GM23338 (cell line): Measurements from ENCODE around the gene SFXN1.

ENCODE experiments used
- CREB1 ChIP-seq: fragments of 250-450 bp; sonication (Bioruptor Pico); IDR thresholded peaks from 2 replicates; pipeline ENCODE4 v1.5.0; 2020; ENCODE audit warnings: low read depth, mild to moderate bottlenecking, moderate library complexity
- CTCF ChIP-seq, 2 experiments: fragments of 200-600 bp in 1 of 2; sonication (generic) in 1 of 2; conservative IDR thresholded peaks; 2 replicates each; pipeline versions ENCODE4 v1.5.1 to v1.6.1; 2016 to 2017; ENCODE audit warnings: antibody characterized with exemption in 2 of 2, low read depth in 2 of 2, mild to moderate bottlenecking in 2 of 2, moderate library complexity in 1 of 2
- ETS1 ChIP-seq: IDR thresholded peaks from 2 replicates; pipeline ENCODE4 v1.6.1; 2016; ENCODE audit warnings: antibody characterized with exemption
- EZH2 ChIP-seq: fragments of 200-600 bp; sonication (generic); IDR thresholded peaks from one replicate; pipeline ENCODE4 v1.8.0; 2017; ENCODE audit warnings: antibody characterized with exemption, mild to moderate bottlenecking, low read depth; ENCODE audit not compliant: unreplicated experiment
- EZH2phosphoT487 ChIP-seq: fragments of 200-600 bp; sonication (generic); IDR thresholded peaks from one replicate; pipeline ENCODE4 v1.8.1; 2018; ENCODE audit warnings: antibody characterized with exemption; ENCODE audit not compliant: unreplicated experiment
- JUNB ChIP-seq: IDR thresholded peaks from one replicate; pipeline ENCODE4 v1.6.1; 2016; ENCODE audit warnings: antibody characterized with exemption; ENCODE audit not compliant: unreplicated experiment
- NANOG ChIP-seq: IDR thresholded peaks from 2 replicates; pipeline ENCODE4 v1.6.1; 2016; ENCODE audit warnings: antibody characterized with exemption, borderline replicate concordance
- POLR2AphosphoS5 ChIP-seq: IDR thresholded peaks from 2 replicates; pipeline ENCODE4 v1.6.1; 2016; ENCODE audit warnings: antibody characterized with exemption, low read depth
- REST ChIP-seq: IDR thresholded peaks from one replicate; pipeline ENCODE4 v1.6.1; 2018; ENCODE audit warnings: antibody characterized with exemption; ENCODE audit not compliant: unreplicated experiment
- STAT1 ChIP-seq: IDR thresholded peaks from one replicate; pipeline ENCODE4 v1.6.1; 2016; ENCODE audit warnings: antibody characterized with exemption; ENCODE audit not compliant: unreplicated experiment
- ZNF114 ChIP-seq: fragments of 250-450 bp; sonication (Bioruptor Pico); IDR thresholded peaks from 2 replicates; pipeline ENCODE4 v1.5.0; 2020; ENCODE audit warnings: mild to moderate bottlenecking, moderate library complexity
- ZNF331 ChIP-seq: fragments of 250-450 bp; sonication (Bioruptor Pico); IDR thresholded peaks from 2 replicates; pipeline ENCODE4 v1.5.0; 2020; ENCODE audit warnings: low read depth, mild to moderate bottlenecking, moderate library complexity
- ZNF462 ChIP-seq: fragments of 250-450 bp; sonication (Bioruptor Pico); IDR thresholded peaks from 2 replicates; pipeline ENCODE4 v1.5.0; 2020; ENCODE audit warnings: mild to moderate bottlenecking, moderate library complexity

GRCh38 chr5:175465282-175465681 lies 13.1 kb upstream of the SFXN1 start:
- TF ChIP-seq EZH2 (no peak), CTCF (conservative IDR thresholded peaks at IDR 0.05; ENCODE audit: low read depth in 2 of 2) (no peak), POLR2AphosphoS5 (no peak), NANOG (no peak), EZH2phosphoT487 (no peak), ETS1 (no peak), JUNB (no peak), REST (no peak), CREB1 (no peak), ZNF331 (CRISPR knock-in tag) (no peak), STAT1 (no peak), ZNF114 (CRISPR knock-in tag) (no peak), ZNF462 (CRISPR knock-in tag) (no peak)
